Fibroblast of lung (primary cell): ENCODE results near the gene SUCLG1. TPM values are rescaled to one million over a fixed set of nuclear protein-coding genes. Genes with fewer than 3 reads are reported as not detected.

Experiments used
- DNase-seq, 2 donors: peaks; one replicate each; pipeline versions ENCODE4 v3.0.0 to v3.0.0-alpha.2; 2010; ENCODE audit warnings: low read depth in 2 of 2
- H2AFZ ChIP-seq: 2 replicates; pipeline ENCODE4 v1.5.1; 2012; ENCODE audit warnings: low read length, control low read depth, inconsistent platforms
- H3K27ac ChIP-seq: 2 replicates; pipeline ENCODE4 v1.5.1; 2011; ENCODE audit warnings: low read length, control low read depth; ENCODE audit not compliant: insufficient read depth
- H3K27me3 ChIP-seq: 2 replicates; pipeline ENCODE4 v1.5.1; 2011; ENCODE audit warnings: mild to moderate bottlenecking, low read length; ENCODE audit not compliant: control insufficient read depth, insufficient read depth
- H3K36me3 ChIP-seq: 2 replicates; pipeline ENCODE4 v1.5.1; 2011; ENCODE audit warnings: low read length; ENCODE audit not compliant: control insufficient read depth, insufficient read depth
- H3K4me1 ChIP-seq: 2 replicates; pipeline ENCODE4 v1.5.1; 2011; ENCODE audit warnings: low read length; ENCODE audit not compliant: control insufficient read depth, insufficient read depth; ENCODE audit errors: extremely low read depth
- H3K4me2 ChIP-seq: 2 replicates; pipeline ENCODE4 v1.5.1; 2011; ENCODE audit warnings: low read length, control low read depth; ENCODE audit not compliant: insufficient read depth; ENCODE audit errors: extremely low read depth
- H3K4me3 ChIP-seq, 4 experiments: fragments of 200-600 bp in 1 of 4; sonication (generic) in 1 of 4; replicated peaks in 1 of 4; 2 replicates each; pipeline ENCODE4 v1.5.1; 2011 to 2016; ENCODE audit warnings: low read length in 4 of 4, low read depth in 3 of 4, mild to moderate bottlenecking in 3 of 4, control low read depth in 2 of 4, inconsistent platforms in 1 of 4, mixed read lengths in 1 of 4; ENCODE audit not compliant: insufficient read depth in 1 of 4; ENCODE audit errors: control extremely low read depth in 1 of 4
- H3K79me2 ChIP-seq: 2 replicates; pipeline ENCODE4 v1.5.1; 2012; ENCODE audit warnings: mild to moderate bottlenecking, low read length, inconsistent platforms; ENCODE audit not compliant: control insufficient read depth, insufficient read depth
- H3K9ac ChIP-seq: 2 replicates; pipeline ENCODE4 v1.5.1; 2011; ENCODE audit warnings: mild to moderate bottlenecking, low read length, control low read depth; ENCODE audit not compliant: insufficient read depth
- H3K9me3 ChIP-seq: 2 replicates; pipeline ENCODE4 v1.5.1; 2012; ENCODE audit warnings: low read depth, low read length; ENCODE audit not compliant: control insufficient read depth, insufficient read depth
- H4K20me1 ChIP-seq: 2 replicates; pipeline ENCODE4 v1.5.1; 2011; ENCODE audit warnings: low read length; ENCODE audit not compliant: control insufficient read depth, insufficient read depth; ENCODE audit errors: extremely low read depth
- CTCF ChIP-seq, 2 donors: IDR thresholded peaks in 1 of 2; conservative IDR thresholded peaks in 1 of 2; 1 replicate in 1 of 2; 2 replicates in 1 of 2; pipeline ENCODE4 v1.5.1; 2011 to 2012; ENCODE audit warnings: low read length in 2 of 2, control low read depth in 1 of 2, inconsistent platforms in 1 of 2, low read depth in 1 of 2, mild to moderate bottlenecking in 1 of 2
- EZH2 ChIP-seq: IDR thresholded peaks from 2 replicates; pipeline ENCODE4 v1.5.1; 2012; ENCODE audit warnings: low read length, control low read depth, mild to moderate bottlenecking; ENCODE audit errors: missing control alignments
- polyA plus RNA-seq, 2 donors: library from polyadenylated mRNA; depleted of rRNA in 1 of 2; stranded (reverse) in 1 of 2; unstranded in 1 of 2; fragments of >200 nt; gene quantifications; 2 replicates each; pipeline ENCODE4 v1.2.1, GENCODE V29; 2011 to 2012; ENCODE audit warnings: missing spikeins in 1 of 2
- total RNA-seq: library from RNA; depleted of rRNA; stranded (reverse); fragments of >200 nt; gene quantifications from 2 replicates; pipeline ENCODE4 v1.2.1, GENCODE V29; 2014

Gene SUCLG1
- total and polyA plus RNA-seq, 2 donors (not counting 1 experiment from before 2014, with no cell fraction given) = 50.0 to 63.1 TPM

GRCh38 chr2:84421791-84422190 lies 37.3 kb downstream of the SUCLG1 start:
- no peak overlapping the region for H3K4me2 ChIP-seq
- TF ChIP-seq CTCF (conservative IDR thresholded peaks at IDR 0.05 in 1 of 2, IDR thresholded peaks at IDR 0.05 in 1 of 2; ENCODE audit: low read depth in 1 of 2, low read length in 2 of 2) = no peak
- TF ChIP-seq EZH2 = no peak
- no peaks in the 10 kb centered on the region for H4K20me1 ChIP-seq

GRCh38 chr2:84421197-84421596 lies 37.9 kb downstream of the SUCLG1 start:
- Histone ChIP-seq H3K4me1 (no peaks in the 10 kb centered on the region), H4K20me1 (no peaks in the 10 kb centered on the region), H3K9ac (no peak overlapping the region), H3K9me3 (no peaks in the 10 kb centered on the region), H3K27ac (no peak overlapping the region), H3K4me2 (no peak overlapping the region), H3K4me3 (no peak overlapping the region), H3K36me3 (no peaks in the 10 kb centered on the region), H3K27me3 (no peaks in the 10 kb centered on the region), H2AFZ (no peak overlapping the region), H3K79me2 (no peaks in the 10 kb centered on the region)
- no peak for DNase-seq
- TF ChIP-seq CTCF (conservative IDR thresholded peaks at IDR 0.05 in 1 of 2, IDR thresholded peaks at IDR 0.05 in 1 of 2; ENCODE audit: low read depth in 1 of 2, low read length in 2 of 2) (no peak), EZH2 (no peak)

More at GRCh38 chr2:84421791-84422190, 37.3 kb downstream of the SUCLG1 start:
- Histone ChIP-seq H3K4me1 (no peaks in the 10 kb centered on the region), H3K27ac (no peak overlapping the region), H3K9ac (no peak overlapping the region), H2AFZ (no peak overlapping the region), H3K36me3 (no peaks in the 10 kb centered on the region), H3K79me2 (no peaks in the 10 kb centered on the region), H3K27me3 (no peaks in the 10 kb centered on the region), H3K4me3 (no peak overlapping the region), H3K9me3 (no peaks in the 10 kb centered on the region)
- no peak for DNase-seq

GRCh38 chr2:84417453-84418145 lies 41.5 kb downstream of the SUCLG1 start:
- DNase-seq = peak in 1 of 2 donors; percentile 48

More at GRCh38 chr2:84417453-84418145, 41.5 kb downstream of the SUCLG1 start:
- no peak overlapping the region for H2AFZ ChIP-seq
- no peaks in the 10 kb centered on the region for H3K9me3 ChIP-seq
- no peak overlapping the region for H3K4me2 ChIP-seq
- no peak overlapping the region for H3K4me3 ChIP-seq
- no peaks in the 10 kb centered on the region for H3K79me2 ChIP-seq
- H3K9ac ChIP-seq = no peak overlapping the region
- no peaks in the 10 kb centered on the region for H4K20me1 ChIP-seq
- H3K36me3 ChIP-seq = no peaks in the 10 kb centered on the region
- no peak for TF ChIP-seq CTCF (conservative IDR thresholded peaks at IDR 0.05 in 1 of 2, IDR thresholded peaks at IDR 0.05 in 1 of 2; ENCODE audit: low read depth in 1 of 2, low read length in 2 of 2)
- TF ChIP-seq EZH2 = no peak
- H3K27ac ChIP-seq = no peak overlapping the region
- no peaks in the 10 kb centered on the region for H3K27me3 ChIP-seq
- H3K4me1 ChIP-seq = no peaks in the 10 kb centered on the region
